Fibroblast of the aortic adventitia (primary cell): ENCODE measurements around the gene NSUN5. TPM values are rescaled to one million over a fixed set of nuclear protein-coding genes. Genes with fewer than 3 reads are reported as not detected.
"Not testable (repeated sequence)": the region's sequence is repeated elsewhere in the genome, so short reads cannot be mapped to it uniquely, and the experiment has no call there.

ENCODE experiments used
- DNase-seq: peaks from one replicate; pipeline ENCODE4 v3.0.0-alpha.2; 2010; ENCODE audit warnings: low read depth
- H3K4me3 ChIP-seq: 2 replicates; pipeline ENCODE4 v1.5.1; 2011; ENCODE audit warnings: low read depth, mild to moderate bottlenecking, control low read depth, low read length, moderate library complexity
- total RNA-seq: library from RNA; depleted of rRNA; stranded (reverse); fragments of >200 nt; gene quantifications from 2 replicates; pipeline ENCODE4 v1.2.3, GENCODE V29; 2012; ENCODE audit warnings: low replicate concordance
- TF ChIP-seq, protein P1 (sequence below): IDR thresholded peaks from 2 replicates; pipeline ENCODE4 v1.5.1; 2011; ENCODE audit warnings: mild to moderate bottlenecking, low read length, control low read depth, inconsistent platforms; ENCODE audit not compliant: insufficient read depth

Gene NSUN5
- total RNA-seq, 1 donor: 16.7 TPM

- TF ChIP-seq, protein P1, sequence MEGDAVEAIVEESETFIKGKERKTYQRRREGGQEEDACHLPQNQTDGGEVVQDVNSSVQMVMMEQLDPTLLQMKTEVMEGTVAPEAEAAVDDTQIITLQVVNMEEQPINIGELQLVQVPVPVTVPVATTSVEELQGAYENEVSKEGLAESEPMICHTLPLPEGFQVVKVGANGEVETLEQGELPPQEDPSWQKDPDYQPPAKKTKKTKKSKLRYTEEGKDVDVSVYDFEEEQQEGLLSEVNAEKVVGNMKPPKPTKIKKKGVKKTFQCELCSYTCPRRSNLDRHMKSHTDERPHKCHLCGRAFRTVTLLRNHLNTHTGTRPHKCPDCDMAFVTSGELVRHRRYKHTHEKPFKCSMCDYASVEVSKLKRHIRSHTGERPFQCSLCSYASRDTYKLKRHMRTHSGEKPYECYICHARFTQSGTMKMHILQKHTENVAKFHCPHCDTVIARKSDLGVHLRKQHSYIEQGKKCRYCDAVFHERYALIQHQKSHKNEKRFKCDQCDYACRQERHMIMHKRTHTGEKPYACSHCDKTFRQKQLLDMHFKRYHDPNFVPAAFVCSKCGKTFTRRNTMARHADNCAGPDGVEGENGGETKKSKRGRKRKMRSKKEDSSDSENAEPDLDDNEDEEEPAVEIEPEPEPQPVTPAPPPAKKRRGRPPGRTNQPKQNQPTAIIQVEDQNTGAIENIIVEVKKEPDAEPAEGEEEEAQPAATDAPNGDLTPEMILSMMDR: no peak
- H3K4me3 ChIP-seq: no peak overlapping the region
- no peak for DNase-seq
Observed at GRCh38 chr7:73314271-73314670, 5.6 kb upstream of the NSUN5 start.

- DNase-seq: no peak
- H3K4me3 ChIP-seq: no peak overlapping the region
- TF ChIP-seq, protein P1: no peak
Observed at GRCh38 chr7:73313521-73313906, 4.9 kb upstream of the NSUN5 start.

GRCh38 chr7:73312831-73313520 is 4.3 kb upstream of the NSUN5 start:
- TF ChIP-seq, protein P1: no peak
- no peak for DNase-seq
- no peak overlapping the region for H3K4me3 ChIP-seq

- H3K4me3 ChIP-seq, DNase-seq: not testable (repeated sequence)
Observed at GRCh38 chr7:73311421-73311820, 2.8 kb upstream of the NSUN5 start.

GRCh38 chr7:73308074-73308664 is 457 bp downstream of the NSUN5 start:
- TF ChIP-seq, protein P1: no peak
- H3K4me3 ChIP-seq: peak overlapping the region; percentile 78
- no peak for DNase-seq

GRCh38 chr7:73307436-73307835 is 1.2 kb downstream of the NSUN5 start:
- no peak overlapping the region for H3K4me3 ChIP-seq
- DNase-seq: no peak
- TF ChIP-seq, protein P1: no peak

GRCh38 chr7:73304612-73305387 is 3.8 kb downstream of the NSUN5 start:
- not testable (repeated sequence) for H3K4me3 ChIP-seq, DNase-seq
